Measurements from ENCODE around the gene PGLYRP3. TPM values are rescaled to one million over a fixed set of nuclear protein-coding genes. Genes with fewer than 3 reads are reported as not detected.

PGLYRP3 gene
- polyA plus RNA-seq, 1 donor from 2014 or later = not detected

DNA sequence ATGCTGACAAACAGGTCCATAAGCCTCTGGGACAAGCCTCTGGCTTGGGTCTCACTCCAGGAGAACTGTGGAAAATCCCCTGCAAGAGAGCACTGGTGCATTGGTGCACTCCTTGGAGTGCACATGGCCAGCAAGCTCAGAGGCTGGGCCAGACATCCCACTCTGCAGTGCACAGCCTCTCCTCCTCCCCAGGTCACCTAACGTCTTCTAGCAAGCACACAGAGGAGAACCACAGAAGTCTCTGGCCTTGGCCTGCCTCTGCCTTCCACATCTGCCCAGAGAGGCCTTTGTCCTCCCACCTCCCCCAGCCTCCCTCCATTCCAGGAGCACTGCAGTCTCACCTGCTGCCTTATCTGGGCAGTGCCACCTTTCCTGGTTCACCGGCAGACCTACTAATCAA is 4.2 kb downstream of the PGLYRP3 start:
- H3K36me3 ChIP-seq (ENCODE audit: insufficient read depth, low read length) = no peaks in the 10 kb centered on the region
- no peaks in the 10 kb centered on the region for H4K20me1 ChIP-seq (ENCODE audit: insufficient read depth)
- H3K27ac ChIP-seq (ENCODE audit: low read length) = no peak overlapping the region
- H3F3A ChIP-seq (ENCODE audit: insufficient read depth, low read length, poor library complexity, severe bottlenecking) = no peaks in the 10 kb centered on the region
- H3K9me2 ChIP-seq (ENCODE audit: insufficient read depth, low read length) = no peaks in the 10 kb centered on the region
- no peak overlapping the region for H2AFZ ChIP-seq (ENCODE audit: low read depth, low read length)
- TF ChIP-seq TAF1 (IDR thresholded peaks at IDR 0.05; ENCODE audit: low read depth) (no peak), REST (IDR thresholded peaks at IDR 0.05; ENCODE audit: borderline replicate concordance) (no peak), MXI1 (conservative IDR thresholded peaks at IDR 0.05; ENCODE audit: poor library complexity, severe bottlenecking) (no peak), POLR2AphosphoS5 (IDR thresholded peaks at IDR 0.05) (no peak), SMC3 (conservative IDR thresholded peaks at IDR 0.05; ENCODE audit: poor library complexity) (no peak), EZH2 (IDR thresholded peaks at IDR 0.05; ENCODE audit: borderline replicate concordance, insufficient read depth, low read length, poor library complexity, severe bottlenecking) (no peak), RAD21 (conservative IDR thresholded peaks at IDR 0.05) (no peak), EP300 (conservative IDR thresholded peaks at IDR 0.05; ENCODE audit: poor library complexity, severe bottlenecking) (no peak), CTCF (IDR thresholded peaks at IDR 0.05; ENCODE audit: poor library complexity, severe bottlenecking) (no peak)
- H3K9ac ChIP-seq (ENCODE audit: low read length) = no peak overlapping the region
- no peaks in the 10 kb centered on the region for H3K27me3 ChIP-seq (ENCODE audit: insufficient read depth, low read depth, low read length)
- H3K9me3 ChIP-seq (ENCODE audit: low read length) = no peaks in the 10 kb centered on the region
- H3K79me2 ChIP-seq (replicated peaks; ENCODE audit: insufficient read depth, low read length) = no peaks in the 10 kb centered on the region
- H3K4me2 ChIP-seq (ENCODE audit: low read length) = no peak overlapping the region
- H3K4me3 ChIP-seq (ENCODE audit: low read length) = no peak overlapping the region

- Histone ChIP-seq H2AFZ (ENCODE audit: low read depth, low read length) (no peak overlapping the region), H3K9me3 (ENCODE audit: low read length) (no peaks in the 10 kb centered on the region)
Observed at GRCh38 chr1:153307221-153307600, 5.5 kb downstream of the PGLYRP3 start.

More at GRCh38 chr1:153307221-153307600, 5.5 kb downstream of the PGLYRP3 start:
- Histone ChIP-seq H3F3A (ENCODE audit: insufficient read depth, low read length, poor library complexity, severe bottlenecking) (no peaks in the 10 kb centered on the region), H3K4me2 (ENCODE audit: low read length) (no peak overlapping the region), H3K9me2 (ENCODE audit: insufficient read depth, low read length) (no peaks in the 10 kb centered on the region), H3K27ac (ENCODE audit: low read length) (no peak overlapping the region), H3K79me2 (replicated peaks; ENCODE audit: insufficient read depth, low read length) (no peaks in the 10 kb centered on the region), H4K20me1 (ENCODE audit: insufficient read depth) (no peaks in the 10 kb centered on the region), H3K36me3 (ENCODE audit: insufficient read depth, low read length) (no peaks in the 10 kb centered on the region), H3K9ac (ENCODE audit: low read length) (no peak overlapping the region), H3K4me3 (ENCODE audit: low read length) (no peak overlapping the region), H3K27me3 (ENCODE audit: insufficient read depth, low read depth, low read length) (no peaks in the 10 kb centered on the region)
- TF ChIP-seq POLR2AphosphoS5 (IDR thresholded peaks at IDR 0.05) (no peak), REST (IDR thresholded peaks at IDR 0.05; ENCODE audit: borderline replicate concordance) (no peak), SMC3 (conservative IDR thresholded peaks at IDR 0.05; ENCODE audit: poor library complexity) (no peak), RAD21 (conservative IDR thresholded peaks at IDR 0.05) (no peak), EP300 (conservative IDR thresholded peaks at IDR 0.05; ENCODE audit: poor library complexity, severe bottlenecking) (no peak), MXI1 (conservative IDR thresholded peaks at IDR 0.05; ENCODE audit: poor library complexity, severe bottlenecking) (no peak), CTCF (IDR thresholded peaks at IDR 0.05; ENCODE audit: poor library complexity, severe bottlenecking) (no peak), TAF1 (IDR thresholded peaks at IDR 0.05; ENCODE audit: low read depth) (no peak), EZH2 (IDR thresholded peaks at IDR 0.05; ENCODE audit: borderline replicate concordance, insufficient read depth, low read length, poor library complexity, severe bottlenecking) (no peak)
